OCI-LY1 (cell line): ENCODE results near the gene ESRRA.

Source experiments
- H2AFZ ChIP-seq: fragments of 200-600 bp; sonication (generic), shearing (Covaris generic); 2 replicates; pipeline ENCODE4 v1.6.0; 2014; ENCODE audit warnings: antibody characterized with exemption, mild to moderate bottlenecking, low read length
- H3F3A ChIP-seq: fragments of 200-600 bp; sonication (generic), shearing (Covaris generic); 2 replicates; pipeline ENCODE4 v1.6.0; 2014; ENCODE audit warnings: mild to moderate bottlenecking, antibody characterized with exemption, low read length, moderate library complexity; ENCODE audit not compliant: insufficient read depth
- H3K27ac ChIP-seq: fragments of 200-600 bp; sonication (generic); 2 replicates; pipeline ENCODE4 v1.5.1; 2014; ENCODE audit warnings: low read length, mixed run types, mild to moderate bottlenecking, low read depth; ENCODE audit not compliant: poor library complexity, severe bottlenecking
- H3K27me3 ChIP-seq: fragments of 200-600 bp; sonication (generic); 2 replicates; pipeline ENCODE4 v1.6.0; 2014; ENCODE audit warnings: antibody characterized with exemption, mild to moderate bottlenecking, low read length, moderate library complexity; ENCODE audit not compliant: insufficient read depth
- H3K36me3 ChIP-seq: fragments of 200-600 bp; sonication (generic); 2 replicates; pipeline ENCODE4 v1.6.1; 2014; ENCODE audit warnings: mild to moderate bottlenecking, antibody characterized with exemption, low read length, moderate library complexity, mixed read lengths; ENCODE audit not compliant: insufficient read depth
- H3K4me1 ChIP-seq: fragments of 200-600 bp; sonication (generic); 2 replicates; pipeline ENCODE4 v1.5.1; 2014; ENCODE audit warnings: mild to moderate bottlenecking, low read length, moderate library complexity; ENCODE audit not compliant: insufficient read depth, severe bottlenecking
- H3K4me2 ChIP-seq: fragments of 200-600 bp; sonication (generic), shearing (Covaris generic); 2 replicates; pipeline ENCODE4 v1.6.1; 2014; ENCODE audit warnings: low read length
- H3K4me3 ChIP-seq: fragments of 200-600 bp; sonication (generic); 2 replicates; pipeline ENCODE4 v1.5.1; 2014; ENCODE audit warnings: low read length, low read depth, mild to moderate bottlenecking, mixed read lengths; ENCODE audit not compliant: poor library complexity, severe bottlenecking
- H3K79me2 ChIP-seq: fragments of 200-600 bp; shearing (Covaris generic); 2 replicates; pipeline ENCODE4 v1.6.1; 2016; ENCODE audit warnings: mixed run types, low read length, mixed read lengths; ENCODE audit not compliant: insufficient read depth
- H3K9ac ChIP-seq: fragments of 200-600 bp; sonication (generic), shearing (Covaris generic); 2 replicates; pipeline ENCODE4 v1.6.1; 2014; ENCODE audit warnings: mild to moderate bottlenecking, low read length, mixed read lengths
- H3K9me2 ChIP-seq: fragments of 200-600 bp; sonication (generic), shearing (Covaris generic); 2 replicates; pipeline ENCODE4 v1.6.1; 2014; ENCODE audit warnings: low read depth, mild to moderate bottlenecking, low read length, mixed read lengths
- H3K9me3 ChIP-seq: fragments of 200-600 bp; shearing (Covaris generic); 2 replicates; pipeline ENCODE4 v1.6.1; 2014; ENCODE audit warnings: low read length, mixed read lengths
- H4K20me1 ChIP-seq: fragments of 200-600 bp; sonication (generic), shearing (Covaris generic); 2 replicates; pipeline ENCODE4 v1.6.0; 2016; ENCODE audit warnings: mild to moderate bottlenecking, low read length; ENCODE audit not compliant: insufficient read depth
- CTCF ChIP-seq: fragments of 200-600 bp; sonication (generic), shearing (Covaris generic); IDR thresholded peaks from 2 replicates; pipeline ENCODE4 v1.5.1; 2017; ENCODE audit warnings: mild to moderate bottlenecking, antibody characterized with exemption, low read length, moderate library complexity, mixed read lengths
- EZH2 ChIP-seq: fragments of 200-600 bp; sonication (generic), shearing (Covaris generic); IDR thresholded peaks from 2 replicates; pipeline ENCODE4 v1.8.0; 2017; ENCODE audit warnings: borderline replicate concordance, mixed run types, mild to moderate bottlenecking, antibody characterized with exemption, low read length, moderate library complexity, mixed read lengths

Gene ESRRA

GRCh38 chr11:64261556-64262080 lies 43.7 kb upstream of the ESRRA start:
- H3K79me2 ChIP-seq: no peaks in the 10 kb centered on the region
- H3K9me3 ChIP-seq: no peaks in the 10 kb centered on the region
- no peak overlapping the region for H3K4me2 ChIP-seq
- TF ChIP-seq CTCF: no peak
- no peak for TF ChIP-seq EZH2
- no peaks in the 10 kb centered on the region for H3K4me1 ChIP-seq
- no peak overlapping the region for H2AFZ ChIP-seq
- H3K36me3 ChIP-seq: peaks cover 37% of the 10 kb centered on the region
- H3K27me3 ChIP-seq: no peaks in the 10 kb centered on the region
- H3K27ac ChIP-seq: no peak overlapping the region
- H3F3A ChIP-seq: no peaks in the 10 kb centered on the region
- no peaks in the 10 kb centered on the region for H3K9me2 ChIP-seq
- no peak overlapping the region for H3K4me3 ChIP-seq
- H4K20me1 ChIP-seq: no peaks in the 10 kb centered on the region
- H3K9ac ChIP-seq: no peak overlapping the region

- Histone ChIP-seq H3K9me2 (no peaks in the 10 kb centered on the region), H3F3A (no peaks in the 10 kb centered on the region), H4K20me1 (no peaks in the 10 kb centered on the region), H2AFZ (no peak overlapping the region), H3K27ac (no peak overlapping the region), H3K27me3 (no peaks in the 10 kb centered on the region), H3K79me2 (no peaks in the 10 kb centered on the region), H3K4me3 (no peak overlapping the region), H3K9ac (no peak overlapping the region), H3K9me3 (no peaks in the 10 kb centered on the region), H3K4me2 (no peak overlapping the region), H3K36me3 (peaks cover 37% of the 10 kb centered on the region), H3K4me1 (no peaks in the 10 kb centered on the region)
- no peak for TF ChIP-seq CTCF
- TF ChIP-seq EZH2: no peak
These were observed 42.9 kb upstream of the ESRRA start for GRCh38 chr11:64262271-64263002.

GRCh38 chr11:64263021-64263946 lies 42.0 kb upstream of the ESRRA start:
- Histone ChIP-seq H3K9ac (no peak overlapping the region), H3K9me3 (no peaks in the 10 kb centered on the region), H3K79me2 (no peaks in the 10 kb centered on the region), H4K20me1 (no peaks in the 10 kb centered on the region), H3K27ac (no peak overlapping the region), H3K36me3 (peaks cover 34% of the 10 kb centered on the region), H3K4me3 (no peak overlapping the region), H3F3A (no peaks in the 10 kb centered on the region), H3K9me2 (no peaks in the 10 kb centered on the region), H2AFZ (no peak overlapping the region), H3K4me1 (peaks cover 7% of the 10 kb centered on the region), H3K27me3 (no peaks in the 10 kb centered on the region), H3K4me2 (no peak overlapping the region)
- no peak for TF ChIP-seq EZH2
- TF ChIP-seq CTCF: no peak
